HepG2 (cell line): ENCODE measurements around the gene NFATC3. TPM values are rescaled to one million over a fixed set of nuclear protein-coding genes. Genes with fewer than 3 reads are reported as not detected.

Source experiments
- CTCF ChIP-seq: sonication (generic); formaldehyde crosslinking; IDR thresholded peaks from 2 replicates; pipeline ENCODE4 v1.5.0; 2020; ENCODE audit warnings: mild to moderate bottlenecking, missing genetic modification reagents, moderate library complexity
- ELF4 ChIP-seq: sonication (generic); formaldehyde crosslinking; IDR thresholded peaks from 2 replicates; pipeline ENCODE4 v1.5.0; 2020; ENCODE audit warnings: missing genetic modification reagents, mild to moderate bottlenecking, moderate library complexity, borderline replicate concordance
- FOXK2 ChIP-seq: fragments of 450-650 bp; IDR thresholded peaks from 2 replicates; pipeline ENCODE4 v1.6.1; 2016
- GABPA ChIP-seq, 2 experiments: IDR thresholded peaks; 2 replicates each; pipeline ENCODE4 v1.6.1; 2011 to 2016; ENCODE audit warnings: low read depth in 2 of 2, low read length in 1 of 2, missing biosample characterization in 1 of 2, missing genetic modification characterization in 1 of 2
- HHEX ChIP-seq: IDR thresholded peaks from 2 replicates; pipeline ENCODE4 v1.6.1; 2016; ENCODE audit warnings: control low read depth
- KLF16 ChIP-seq, 2 experiments: sonication (generic) in 1 of 2; formaldehyde crosslinking in 1 of 2; IDR thresholded peaks; 2 replicates each; pipeline versions ENCODE4 v1.6.1 to v1.8.0; 2016 to 2023; ENCODE audit warnings: missing genetic modification reagents in 2 of 2, missing compliant biosample characterization in 1 of 2
- NBN ChIP-seq: fragments of 450-650 bp; conservative IDR thresholded peaks from 2 replicates; pipeline ENCODE4 v1.6.1; 2017
- NFE2 ChIP-seq: sonication (generic); formaldehyde crosslinking; IDR thresholded peaks from 2 replicates; pipeline ENCODE4 v1.4.0; 2020; ENCODE audit warnings: missing genetic modification reagents
- NFIC ChIP-seq: IDR thresholded peaks from 2 replicates; pipeline ENCODE4 v1.6.1; 2012; ENCODE audit warnings: mild to moderate bottlenecking, low read length, inconsistent platforms
- PHF21A ChIP-seq: sonication (generic); formaldehyde crosslinking; IDR thresholded peaks from 2 replicates; pipeline ENCODE4 v1.5.0; 2020; ENCODE audit warnings: mild to moderate bottlenecking, missing genetic modification reagents
- TOE1 ChIP-seq: sonication (generic); formaldehyde crosslinking; IDR thresholded peaks from 2 replicates; pipeline ENCODE4 v1.4.0; 2020; ENCODE audit warnings: mild to moderate bottlenecking, missing genetic modification reagents
- TRIM22 ChIP-seq: fragments of 450-650 bp; IDR thresholded peaks from 2 replicates; pipeline ENCODE4 v1.6.1; 2017
- YEATS2 ChIP-seq: sonication (generic); formaldehyde crosslinking; IDR thresholded peaks from 2 replicates; pipeline ENCODE4 v1.4.0; 2020; ENCODE audit warnings: missing genetic modification reagents, borderline replicate concordance
- ZFX ChIP-seq: sonication (generic); formaldehyde crosslinking; IDR thresholded peaks from 2 replicates; pipeline ENCODE4 v1.4.0; 2020; ENCODE audit warnings: mild to moderate bottlenecking, low read depth, missing genetic modification reagents, moderate library complexity
- ZHX1 ChIP-seq: sonication (generic); formaldehyde crosslinking; IDR thresholded peaks from 2 replicates; pipeline ENCODE4 v1.8.1; 2022; ENCODE audit warnings: low read depth, mild to moderate bottlenecking, missing genetic modification reagents
- ZMYM4 ChIP-seq: sonication (generic); formaldehyde crosslinking; IDR thresholded peaks from 2 replicates; pipeline ENCODE4 v1.8.1; 2023; ENCODE audit warnings: mild to moderate bottlenecking, missing genetic modification reagents
- ZNF260 ChIP-seq: sonication (generic); formaldehyde crosslinking; IDR thresholded peaks from 2 replicates; pipeline ENCODE4 v1.4.0; 2020; ENCODE audit warnings: missing genetic modification reagents, low read depth, mild to moderate bottlenecking, borderline replicate concordance
- ZNF446 ChIP-seq: sonication (generic); formaldehyde crosslinking; IDR thresholded peaks from 2 replicates; pipeline ENCODE4 v1.5.0; 2020; ENCODE audit warnings: mild to moderate bottlenecking, missing genetic modification reagents
- ZNF605 ChIP-seq: sonication (generic); formaldehyde crosslinking; IDR thresholded peaks from 2 replicates; pipeline ENCODE4 v1.8.0; 2022; ENCODE audit warnings: mild to moderate bottlenecking, missing genetic modification reagents
- ZNF639 ChIP-seq: conservative IDR thresholded peaks from 2 replicates; pipeline ENCODE4 v1.6.1; 2018; ENCODE audit warnings: missing genetic modification reagents
- ZNF720 ChIP-seq: sonication (generic); formaldehyde crosslinking; IDR thresholded peaks from 2 replicates; pipeline ENCODE4 v1.4.0; 2020; ENCODE audit warnings: missing genetic modification reagents
- polyA plus RNA-seq, 8 experiments: library from polyadenylated mRNA; depleted of rRNA in 3 of 8; stranded (reverse) in 7 of 8; unstranded in 1 of 8; fragments of >200 nt; fragmentation: Illumina TruSeq in 4 of 8; extraction: Trizol in 4 of 8; gene quantifications; 2 replicates each; pipeline versions ENCODE4 v1.2.1 to v1.2.3, GENCODE V29; 2011 to 2016; ENCODE audit warnings: low read depth in 4 of 8, missing spikeins in 1 of 8, mixed read lengths in 1 of 8; ENCODE audit not compliant: insufficient read depth in 1 of 8
- total RNA-seq, 5 experiments: library from RNA; depleted of rRNA; stranded (reverse); fragments of >200 nt; fragmentation: Illumina TruSeq; extraction: Trizol; gene quantifications; 2 replicates each; pipeline ENCODE4 v1.2.3, GENCODE V29; 2016; ENCODE audit warnings: low read depth in 1 of 5

NFATC3 gene
- total and polyA plus RNA-seq, 2 of the 13 experiments (the other 11 are each of a cell fraction or from before 2014, with no cell fraction given), result 52.6 to 62.7 TPM

GRCh38 chr16:68265078-68265920, 180.1 kb downstream of the NFATC3 start (continued):
- no peak; the same call in 1 of the 2 replicates for TF ChIP-seq ZFX (CRISPR knock-in tag)
- no peak for TF ChIP-seq ZHX1 (CRISPR knock-in tag)
- TF ChIP-seq ZNF605 (CRISPR knock-in tag), result peak; percentile 86
- peak; percentile 99 for TF ChIP-seq PHF21A (CRISPR knock-in tag)
- TF ChIP-seq TOE1 (CRISPR knock-in tag), result peak; percentile 96
- TF ChIP-seq NFIC, result peak; percentile 83; the same call in 1 of the 2 replicates
- TF ChIP-seq FOXK2, result peak; percentile 74; the same call in 1 of the 2 replicates
- TF ChIP-seq TRIM22, result no peak
- TF ChIP-seq CTCF (CRISPR knock-in tag), result no peak
- TF ChIP-seq YEATS2 (CRISPR knock-in tag), result peak; percentile 66; the same call in 1 of the 2 replicates
- no peak for TF ChIP-seq GABPA (IDR thresholded peaks at IDR 0.05; ENCODE audit: low read depth, low read length)
- TF ChIP-seq GABPA (CRISPR knock-in tag; IDR thresholded peaks at IDR 0.05; ENCODE audit: low read depth), result no peak; the same call in 1 of the 2 replicates
- TF ChIP-seq ELF4, result peak; percentile 67; the same call in 1 of the 2 replicates
- no peak; the same call in 1 of the 2 replicates for TF ChIP-seq ZNF260 (CRISPR knock-in tag)
- no peak for TF ChIP-seq ZNF720 (CRISPR knock-in tag)
- TF ChIP-seq KLF16 (CRISPR knock-in tag; IDR thresholded peaks at IDR 0.05), result peak in 1 of 2 experiments; percentile 92; a peak in 2 of 4 replicates
- TF ChIP-seq ZMYM4 (CRISPR knock-in tag), result peak; percentile 76
- TF ChIP-seq NBN, result no peak
- peak; percentile 76; the same call in 1 of the 2 replicates for TF ChIP-seq ZNF639 (CRISPR knock-in tag)
- TF ChIP-seq NFE2 (CRISPR knock-in tag), result no peak
- TF ChIP-seq ZNF446 (CRISPR knock-in tag), result no peak
- TF ChIP-seq HHEX (CRISPR knock-in tag), result peak; percentile 63
